Measurements from ENCODE around the gene KDM4C.

The KDM4C gene

DNA sequence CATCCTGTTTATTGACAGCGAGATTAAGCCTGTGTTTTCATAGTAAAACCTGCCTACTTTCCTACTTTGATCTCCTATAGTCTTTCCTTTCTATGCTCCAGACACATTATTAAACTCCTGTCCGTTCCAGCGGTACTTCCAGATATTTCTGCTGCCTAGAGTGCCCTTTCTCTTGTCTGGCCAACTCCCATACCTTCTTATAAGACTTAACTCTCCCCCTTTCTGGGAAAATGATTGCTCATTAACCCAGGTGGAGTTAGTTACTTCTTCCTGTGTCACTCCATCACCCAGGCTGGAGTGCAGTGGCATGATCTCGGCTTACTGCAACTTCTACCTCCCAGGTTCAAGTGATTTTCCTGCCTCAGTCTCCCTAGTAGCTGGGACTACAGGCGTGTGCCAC, 33.1 kb downstream of the KDM4C start:
- Histone ChIP-seq H3K9ac (no peak overlapping the region), H3K4me3 (IDR thresholded peaks at IDR 0.05; ENCODE audit: insufficient read depth, low read depth, low read length) (no peak overlapping the region), H3K79me2 (ENCODE audit: insufficient read depth, low read depth) (peaks cover 11% of the 10 kb centered on the region), H3K27ac (no peak overlapping the region), H3K36me3 (ENCODE audit: insufficient read depth) (no peaks in the 10 kb centered on the region), H3K27me3 (ENCODE audit: insufficient read depth, low read depth) (no peaks in the 10 kb centered on the region), H4K20me1 (ENCODE audit: insufficient read depth) (0 out of 2 replicates have a peak, but pooled peaks cover 2% of the 10 kb centered on the region), H3K4me2 (no peak overlapping the region), H3K4me1 (ENCODE audit: low read depth, poor library complexity, severe bottlenecking) (no peaks in the 10 kb centered on the region), H2AFZ (ENCODE audit: low read depth) (no peak overlapping the region)
- TF ChIP-seq, protein P1, sequence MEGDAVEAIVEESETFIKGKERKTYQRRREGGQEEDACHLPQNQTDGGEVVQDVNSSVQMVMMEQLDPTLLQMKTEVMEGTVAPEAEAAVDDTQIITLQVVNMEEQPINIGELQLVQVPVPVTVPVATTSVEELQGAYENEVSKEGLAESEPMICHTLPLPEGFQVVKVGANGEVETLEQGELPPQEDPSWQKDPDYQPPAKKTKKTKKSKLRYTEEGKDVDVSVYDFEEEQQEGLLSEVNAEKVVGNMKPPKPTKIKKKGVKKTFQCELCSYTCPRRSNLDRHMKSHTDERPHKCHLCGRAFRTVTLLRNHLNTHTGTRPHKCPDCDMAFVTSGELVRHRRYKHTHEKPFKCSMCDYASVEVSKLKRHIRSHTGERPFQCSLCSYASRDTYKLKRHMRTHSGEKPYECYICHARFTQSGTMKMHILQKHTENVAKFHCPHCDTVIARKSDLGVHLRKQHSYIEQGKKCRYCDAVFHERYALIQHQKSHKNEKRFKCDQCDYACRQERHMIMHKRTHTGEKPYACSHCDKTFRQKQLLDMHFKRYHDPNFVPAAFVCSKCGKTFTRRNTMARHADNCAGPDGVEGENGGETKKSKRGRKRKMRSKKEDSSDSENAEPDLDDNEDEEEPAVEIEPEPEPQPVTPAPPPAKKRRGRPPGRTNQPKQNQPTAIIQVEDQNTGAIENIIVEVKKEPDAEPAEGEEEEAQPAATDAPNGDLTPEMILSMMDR (conservative IDR thresholded peaks at IDR 0.05; ENCODE audit: low read depth, low read length), result no peak

DNA sequence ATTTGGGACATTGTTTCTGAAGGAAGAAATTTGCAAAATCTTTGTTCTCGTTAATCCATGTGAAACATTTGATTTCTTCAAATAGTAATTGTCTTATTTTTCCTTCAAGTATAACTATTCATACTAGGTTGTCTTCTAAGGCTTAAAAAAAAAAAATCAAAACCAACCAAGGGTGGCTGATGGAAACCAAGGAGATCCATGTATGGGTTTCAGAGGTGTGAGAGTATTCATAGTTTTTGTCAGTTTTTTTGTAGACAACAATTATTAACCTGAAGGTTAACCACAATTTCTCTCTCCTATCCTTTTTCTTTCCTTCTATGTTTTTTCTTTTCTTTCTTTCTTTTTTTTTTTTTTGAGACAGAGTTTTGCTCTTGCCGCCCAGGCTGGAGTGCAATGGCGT, 35.4 kb downstream of the KDM4C start:
- H3K27me3 ChIP-seq (ENCODE audit: insufficient read depth, low read depth), result no peaks in the 10 kb centered on the region
- H3K4me2 ChIP-seq, result no peak overlapping the region
- no peak overlapping the region for H3K9ac ChIP-seq
- no peaks in the 10 kb centered on the region for H3K4me1 ChIP-seq (ENCODE audit: low read depth, poor library complexity, severe bottlenecking)
- H2AFZ ChIP-seq (ENCODE audit: low read depth), result no peak overlapping the region
- no peak overlapping the region for H3K27ac ChIP-seq
- TF ChIP-seq, protein P1 (conservative IDR thresholded peaks at IDR 0.05; ENCODE audit: low read depth, low read length), result no peak
- H3K4me3 ChIP-seq (IDR thresholded peaks at IDR 0.05; ENCODE audit: insufficient read depth, low read depth, low read length), result no peak overlapping the region
- H3K36me3 ChIP-seq (ENCODE audit: insufficient read depth), result no peaks in the 10 kb centered on the region
- H3K79me2 ChIP-seq (ENCODE audit: insufficient read depth, low read depth), result peaks cover 13% of the 10 kb centered on the region
- 0 out of 2 replicates have a peak, but pooled peaks cover 2% of the 10 kb centered on the region for H4K20me1 ChIP-seq (ENCODE audit: insufficient read depth)

DNA sequence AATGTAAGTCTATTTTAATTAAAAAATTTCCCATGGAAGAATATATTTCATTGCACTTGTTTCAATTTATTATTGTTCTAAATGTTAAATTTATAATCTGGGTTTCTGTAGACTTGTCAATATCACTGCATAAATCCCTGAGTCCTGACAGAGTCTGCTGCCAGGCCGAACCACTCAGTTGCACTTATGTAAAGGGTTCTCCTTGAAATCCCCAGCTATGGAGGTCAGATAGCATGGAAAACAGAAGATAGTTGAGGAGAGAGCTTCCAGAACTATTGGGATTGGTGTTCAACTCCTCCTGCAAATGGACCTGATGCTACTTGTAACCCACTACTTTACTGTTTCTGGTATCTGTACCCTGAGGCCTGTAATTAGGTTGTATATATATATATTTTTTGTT, 37.2 kb downstream of the KDM4C start:
- Histone ChIP-seq H3K9ac (no peak overlapping the region), H3K4me1 (ENCODE audit: low read depth, poor library complexity, severe bottlenecking) (no peaks in the 10 kb centered on the region), H3K27me3 (ENCODE audit: insufficient read depth, low read depth) (no peaks in the 10 kb centered on the region), H3K4me3 (IDR thresholded peaks at IDR 0.05; ENCODE audit: insufficient read depth, low read depth, low read length) (no peak overlapping the region), H3K27ac (no peak overlapping the region), H3K4me2 (no peak overlapping the region), H4K20me1 (ENCODE audit: insufficient read depth) (no peaks in the 10 kb centered on the region), H3K79me2 (ENCODE audit: insufficient read depth, low read depth) (peaks cover 13% of the 10 kb centered on the region), H2AFZ (ENCODE audit: low read depth) (no peak overlapping the region), H3K36me3 (ENCODE audit: insufficient read depth) (no peaks in the 10 kb centered on the region)
- TF ChIP-seq, protein P1 (conservative IDR thresholded peaks at IDR 0.05; ENCODE audit: low read depth, low read length), result no peak

DNA sequence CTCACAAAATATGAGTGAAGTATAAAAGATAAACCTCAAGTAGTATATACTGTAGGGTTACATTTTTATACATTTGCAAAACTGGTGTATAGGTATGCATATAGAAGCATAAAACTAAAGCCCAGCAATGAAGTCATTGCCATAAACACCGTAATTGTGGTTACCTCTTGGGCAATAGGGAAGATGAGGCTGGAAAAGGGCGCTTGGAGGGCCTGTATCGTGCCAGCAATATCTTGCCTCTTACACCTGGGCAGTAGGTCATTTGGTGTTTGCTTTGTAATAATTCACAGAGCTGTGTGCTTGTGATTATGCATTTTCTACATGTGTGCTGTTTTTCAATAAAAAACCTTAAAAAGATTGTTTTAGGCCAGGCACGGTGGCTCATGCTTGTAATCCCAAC, 45.2 kb downstream of the KDM4C start:
- Histone ChIP-seq H3K27me3 (ENCODE audit: insufficient read depth, low read depth) (no peaks in the 10 kb centered on the region), H2AFZ (ENCODE audit: low read depth) (no peak overlapping the region), H3K9ac (no peak overlapping the region), H3K79me2 (ENCODE audit: insufficient read depth, low read depth) (no peaks in the 10 kb centered on the region), H3K27ac (no peak overlapping the region), H3K36me3 (ENCODE audit: insufficient read depth) (no peaks in the 10 kb centered on the region), H3K4me1 (ENCODE audit: low read depth, poor library complexity, severe bottlenecking) (no peaks in the 10 kb centered on the region), H3K4me2 (no peak overlapping the region), H3K4me3 (IDR thresholded peaks at IDR 0.05; ENCODE audit: insufficient read depth, low read depth, low read length) (no peak overlapping the region), H4K20me1 (ENCODE audit: insufficient read depth) (no peaks in the 10 kb centered on the region)
- TF ChIP-seq, protein P1 (conservative IDR thresholded peaks at IDR 0.05; ENCODE audit: low read depth, low read length), result no peak

Data from KMS-11 (cell line).